Measurements from ENCODE around the gene SPATA12. TPM values are rescaled to one million over a fixed set of nuclear protein-coding genes. Genes with fewer than 3 reads are reported as not detected.

Gene SPATA12
- total RNA-seq, 1 experiment from 2014 or later = not detected

DNA sequence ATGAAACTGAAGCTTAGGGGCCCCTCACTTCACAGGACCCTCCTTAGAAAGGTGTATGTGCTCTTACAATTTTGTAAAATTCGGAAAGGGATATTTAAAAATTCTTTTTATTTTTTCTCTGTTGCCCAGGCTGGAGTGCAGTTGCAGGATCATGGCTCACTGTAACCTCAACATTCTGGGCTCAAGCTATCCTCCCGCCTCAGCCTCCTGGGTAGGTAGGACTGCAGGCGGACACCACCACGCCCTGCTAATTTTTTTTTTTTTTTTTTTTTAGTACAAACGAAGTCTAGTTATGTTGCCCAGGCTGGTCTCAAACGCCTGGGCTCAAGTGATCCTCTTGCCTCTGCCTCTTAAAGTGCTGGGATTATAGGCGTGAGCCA lies 45.1 kb upstream of the SPATA12 start:
- POLR2A ChIA-PET = no interaction called here
- Histone ChIP-seq H3K27me3 (replicated peaks; ENCODE audit: control insufficient read depth, insufficient read depth, low read length) (no peaks in the 10 kb centered on the region), H3K9me3 (no peaks in the 10 kb centered on the region), H3K4me1 (no peaks in the 10 kb centered on the region; the same call in 1 of the 2 replicates), H3K4me3 (ENCODE audit: low read depth, low read length) (no peak overlapping the region), H3K36me3 (ENCODE audit: control insufficient read depth, insufficient read depth, low read length) (no peaks in the 10 kb centered on the region)
- no peaks in the 10 kb centered on the region for H3K36me3 Mint-ChIP-seq (ENCODE audit: insufficient read depth, unreplicated experiment)
- H3K27me3 Mint-ChIP-seq (ENCODE audit: insufficient read depth, unreplicated experiment) = no peaks in the 10 kb centered on the region
- CTCF ChIA-PET = interaction anchor here (1.4 kb wide), 1 partner anchor 9 kb away, joined by 4 read pairs; no protein-coding TSS in a partner anchor
- no peak for DNase-seq
- TF ChIP-seq, protein P1, sequence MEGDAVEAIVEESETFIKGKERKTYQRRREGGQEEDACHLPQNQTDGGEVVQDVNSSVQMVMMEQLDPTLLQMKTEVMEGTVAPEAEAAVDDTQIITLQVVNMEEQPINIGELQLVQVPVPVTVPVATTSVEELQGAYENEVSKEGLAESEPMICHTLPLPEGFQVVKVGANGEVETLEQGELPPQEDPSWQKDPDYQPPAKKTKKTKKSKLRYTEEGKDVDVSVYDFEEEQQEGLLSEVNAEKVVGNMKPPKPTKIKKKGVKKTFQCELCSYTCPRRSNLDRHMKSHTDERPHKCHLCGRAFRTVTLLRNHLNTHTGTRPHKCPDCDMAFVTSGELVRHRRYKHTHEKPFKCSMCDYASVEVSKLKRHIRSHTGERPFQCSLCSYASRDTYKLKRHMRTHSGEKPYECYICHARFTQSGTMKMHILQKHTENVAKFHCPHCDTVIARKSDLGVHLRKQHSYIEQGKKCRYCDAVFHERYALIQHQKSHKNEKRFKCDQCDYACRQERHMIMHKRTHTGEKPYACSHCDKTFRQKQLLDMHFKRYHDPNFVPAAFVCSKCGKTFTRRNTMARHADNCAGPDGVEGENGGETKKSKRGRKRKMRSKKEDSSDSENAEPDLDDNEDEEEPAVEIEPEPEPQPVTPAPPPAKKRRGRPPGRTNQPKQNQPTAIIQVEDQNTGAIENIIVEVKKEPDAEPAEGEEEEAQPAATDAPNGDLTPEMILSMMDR (IDR thresholded peaks at IDR 0.05; ENCODE audit: insufficient read depth in 1 of 2, low read depth in 1 of 2, low read length in 1 of 2, severe bottlenecking in 1 of 2, unreplicated experiment in 1 of 2) = no peak
- no peaks in the 10 kb centered on the region for H3K9me3 Mint-ChIP-seq (ENCODE audit: unreplicated experiment)
- no peak overlapping the region for H3K4me3 Mint-ChIP-seq (ENCODE audit: unreplicated experiment)
- intact Hi-C loops (cut with micrococcal nuclease; ENCODE audit: unreplicated experiment) = no loop called here
- no TSS peak for BruUV-seq (replicated peaks)
- H3K4me1 Mint-ChIP-seq (ENCODE audit: low read depth, unreplicated experiment) = peaks cover 6% of the 10 kb centered on the region
- H3K27ac Mint-ChIP-seq (ENCODE audit: unreplicated experiment) = no peak overlapping the region

DNA sequence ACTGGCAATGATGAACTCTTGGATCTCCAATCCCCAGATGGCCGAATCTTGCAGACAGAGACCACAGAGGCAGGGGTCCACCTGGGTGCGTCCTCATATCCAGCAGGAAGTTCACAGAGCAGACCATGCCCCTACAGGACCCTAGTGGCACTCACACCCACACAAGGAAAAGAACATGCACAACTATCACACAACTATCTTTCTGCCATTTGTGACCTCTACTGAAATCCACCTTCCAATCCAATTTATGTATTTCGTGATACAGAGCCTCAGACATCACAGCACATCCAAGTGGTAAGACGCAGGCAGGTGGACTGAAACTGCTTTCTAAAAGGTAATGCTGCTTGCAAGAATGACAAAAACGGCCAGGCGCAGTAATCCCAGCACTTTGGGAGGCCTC lies 44.6 kb upstream of the SPATA12 start:
- no peaks in the 10 kb centered on the region for H3K27me3 Mint-ChIP-seq (ENCODE audit: insufficient read depth, unreplicated experiment)
- CTCF ChIA-PET = no interaction called here

DNA sequence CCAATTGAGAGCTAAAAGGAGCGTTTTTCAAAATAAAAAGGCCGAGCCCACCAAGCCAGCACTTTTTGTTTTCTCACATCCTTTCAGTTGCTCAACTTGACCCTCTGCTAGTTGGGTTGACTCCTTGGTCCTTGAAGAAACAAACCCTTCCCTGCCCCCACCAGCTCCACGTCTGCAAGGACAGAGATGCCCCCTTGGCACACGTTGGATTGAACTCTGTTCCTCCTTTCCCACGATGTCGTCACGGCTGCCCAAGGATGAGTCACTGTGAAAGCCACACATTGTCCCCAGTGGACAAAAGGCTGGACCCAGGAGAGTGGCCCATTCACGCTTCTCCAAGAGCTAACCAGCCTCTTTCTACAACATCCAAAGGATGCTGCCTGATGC lies 43.0 kb upstream of the SPATA12 start:
- Mint-ChIP-seq H3K27ac (ENCODE audit: unreplicated experiment) (no peak overlapping the region), H3K27me3 (ENCODE audit: insufficient read depth, unreplicated experiment) (no peaks in the 10 kb centered on the region), H3K36me3 (ENCODE audit: insufficient read depth, unreplicated experiment) (no peaks in the 10 kb centered on the region), H3K9me3 (ENCODE audit: unreplicated experiment) (no peaks in the 10 kb centered on the region), H3K4me1 (ENCODE audit: low read depth, unreplicated experiment) (peaks cover 6% of the 10 kb centered on the region), H3K4me3 (ENCODE audit: unreplicated experiment) (no peak overlapping the region)
- intact Hi-C loops (cut with micrococcal nuclease; ENCODE audit: unreplicated experiment) = no loop called here
- no peaks in the 10 kb centered on the region; the same call in 1 of the 2 replicates for H3K4me1 ChIP-seq
- no peaks in the 10 kb centered on the region for H3K36me3 ChIP-seq (ENCODE audit: control insufficient read depth, insufficient read depth, low read length)
- DNase-seq = no peak
- TF ChIP-seq, protein P1 (IDR thresholded peaks at IDR 0.05; ENCODE audit: insufficient read depth in 1 of 2, low read depth in 1 of 2, low read length in 1 of 2, severe bottlenecking in 1 of 2, unreplicated experiment in 1 of 2) = no peak
- H3K9me3 ChIP-seq = no peaks in the 10 kb centered on the region
- no TSS peak for BruUV-seq (replicated peaks)
- no peaks in the 10 kb centered on the region for H3K27me3 ChIP-seq (replicated peaks; ENCODE audit: control insufficient read depth, insufficient read depth, low read length)
- no peak overlapping the region for H3K4me3 ChIP-seq (ENCODE audit: low read depth, low read length)
- ChIA-PET CTCF (no interaction called here), POLR2A (no interaction called here)

More for the DNA sequence above, 44.6 kb upstream of the SPATA12 start:
- POLR2A ChIA-PET = no interaction called here
- intact Hi-C loops (cut with micrococcal nuclease; ENCODE audit: unreplicated experiment) = no loop called here
- no peak for DNase-seq
- peaks cover 6% of the 10 kb centered on the region for H3K4me1 Mint-ChIP-seq (ENCODE audit: low read depth, unreplicated experiment)
- H3K27ac Mint-ChIP-seq (ENCODE audit: unreplicated experiment) = no peak overlapping the region
- H3K9me3 ChIP-seq = no peaks in the 10 kb centered on the region
- no peaks in the 10 kb centered on the region for H3K36me3 Mint-ChIP-seq (ENCODE audit: insufficient read depth, unreplicated experiment)
- BruUV-seq (replicated peaks) = no TSS peak
- TF ChIP-seq, protein P1 (IDR thresholded peaks at IDR 0.05; ENCODE audit: insufficient read depth in 1 of 2, low read depth in 1 of 2, low read length in 1 of 2, severe bottlenecking in 1 of 2, unreplicated experiment in 1 of 2) = no peak
- no peaks in the 10 kb centered on the region for H3K36me3 ChIP-seq (ENCODE audit: control insufficient read depth, insufficient read depth, low read length)
- H3K4me1 ChIP-seq = no peaks in the 10 kb centered on the region; the same call in 1 of the 2 replicates
- H3K9me3 Mint-ChIP-seq (ENCODE audit: unreplicated experiment) = no peaks in the 10 kb centered on the region
- no peak overlapping the region for H3K4me3 Mint-ChIP-seq (ENCODE audit: unreplicated experiment)
- no peak overlapping the region for H3K4me3 ChIP-seq (ENCODE audit: low read depth, low read length)
- H3K27me3 ChIP-seq (replicated peaks; ENCODE audit: control insufficient read depth, insufficient read depth, low read length) = no peaks in the 10 kb centered on the region

Measured in Caco-2 (cell line).